Stomach (tissue), 9 donors: ENCODE measurements around the gene GSDME. TPM values are rescaled to one million over a fixed set of nuclear protein-coding genes. Genes with fewer than 3 reads are reported as not detected.
A peak's percentile ranks its signal among the peaks of the same experiment; 100 is the strongest.

Experiments
- DNase-seq, 2 donors: peaks; one replicate each; pipeline versions ENCODE4 v3.0.0 to v3.0.0-alpha.2; 2013 to 2019
- H3K27ac ChIP-seq, 5 donors: fragments of 200-600 bp in 4 of 5; sonication (generic) in 4 of 5; one replicate each; pipeline ENCODE4 v1.5.1; 2013 to 2019; ENCODE audit warnings: mild to moderate bottlenecking in 1 of 5, moderate library complexity in 1 of 5
- H3K27me3 ChIP-seq, 3 donors: fragments of 200-600 bp; sonication (generic); one replicate each; pipeline ENCODE4 v1.5.1; 2017 to 2019; ENCODE audit warnings: mixed run types in 1 of 3
- H3K36me3 ChIP-seq, 4 donors: fragments of 200-600 bp; sonication (generic); 1 replicate in 3 of 4; 2 replicates in 1 of 4; pipeline ENCODE4 v1.5.1; 2016 to 2019
- H3K4me1 ChIP-seq, 4 donors: fragments of 200-600 bp; sonication (generic); one replicate each; pipeline ENCODE4 v1.5.1; 2016 to 2019
- H3K4me3 ChIP-seq, 4 donors: fragments of 200-600 bp; sonication (generic) in 3 of 4; one replicate each; pipeline ENCODE4 v1.5.1; 2016 to 2019; ENCODE audit warnings: mild to moderate bottlenecking in 1 of 4
- H3K9me3 ChIP-seq, 4 donors: fragments of 200-600 bp; sonication (generic); one replicate each; pipeline ENCODE4 v1.5.1; 2016 to 2019
- CTCF ChIP-seq, 7 experiments: fragments of 450-650 bp in 4 of 7; fragments of 200-600 bp in 3 of 7; sonication (generic) in 3 of 7; IDR thresholded peaks; one replicate each; pipeline ENCODE4 v1.5.1; 2016 to 2019; ENCODE audit warnings: antibody characterized with exemption in 7 of 7, control low read depth in 2 of 7, mild to moderate bottlenecking in 1 of 7
- EP300 ChIP-seq: sonication (generic); formaldehyde crosslinking; IDR thresholded peaks from one replicate; pipeline ENCODE4 v1.6.1; 2017; ENCODE audit warnings: antibody characterized with exemption
- POLR2A ChIP-seq, 4 donors: fragments of 450-650 bp; IDR thresholded peaks; one replicate each; pipeline ENCODE4 v1.6.1; 2016; ENCODE audit warnings: antibody characterized with exemption in 4 of 4, control low read depth in 2 of 4, mild to moderate bottlenecking in 1 of 4, moderate library complexity in 1 of 4
- POLR2AphosphoS5 ChIP-seq, 3 donors: sonication (generic); formaldehyde crosslinking; IDR thresholded peaks; one replicate each; pipeline ENCODE4 v1.6.1; 2016; ENCODE audit warnings: antibody characterized with exemption in 3 of 3
- WGBS, 5 donors: extraction: QIAGEN DNeasy Blood & Tissue Kit in 3 of 5; methylation state at CpG; one replicate each; pipeline versions ENCODE4 v1.1.5 to v1.1.7; 2013 to 2018; 5-methylcytosine and 5-hydroxymethylcytosine counted together
- intact Hi-C: fragments of 100-400 bp; cut with DNase I; formaldehyde crosslinking; loops from one replicate; pipeline ENCODE4 v1.15.1; 2023; ENCODE audit warnings: low total_unique reads
- polyA plus RNA-seq, 3 donors: library from polyadenylated mRNA; stranded (reverse); fragments of 200-250 nt; gene quantifications; one replicate each; pipeline ENCODE4 v1.2.3, GENCODE V29; 2013
- total RNA-seq, 5 donors: library from RNA; depleted of rRNA; stranded (reverse); fragments of >200 nt; gene quantifications; one replicate each; pipeline versions ENCODE4 v1.1.0 to v1.2.3, GENCODE V29; 2014 to 2016
- donor health status: healthy with polysubstance abuse.
- donor health status: Bipolar disorder and iron deficiency.
- donor health status: healthy.

GSDME gene
- total and polyA plus RNA-seq, 8 donors, result 2.6 to 11.9 (median 4.5) TPM; not detected in 1

DNA sequence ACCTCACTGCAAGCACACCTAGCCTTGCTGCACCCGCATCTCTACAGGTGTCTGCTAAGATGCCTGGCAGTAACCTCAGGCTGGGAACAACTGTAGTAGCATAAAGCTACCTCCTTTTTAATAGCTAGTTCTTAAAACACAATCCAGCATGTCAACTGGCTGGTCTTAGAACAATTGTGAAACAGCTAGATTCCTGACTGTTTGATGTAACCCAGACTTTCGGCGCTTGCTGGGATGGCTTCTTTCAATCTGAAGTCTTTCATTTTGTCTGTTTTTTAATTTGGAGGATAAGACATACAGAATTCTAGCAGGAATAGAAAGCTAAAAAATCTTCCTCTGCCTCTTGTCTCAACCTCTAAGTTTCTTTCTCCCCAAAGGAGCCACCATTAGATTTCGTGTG lies 59.8 kb downstream of the GSDME start:
- H3K4me1 ChIP-seq, result peaks cover 0 to 23% (median 7%) of the 10 kb centered on the region in 4 donors
- intact Hi-C loops, result no loop called here
- H3K36me3 ChIP-seq, result no peaks in the 10 kb centered on the region
- H3K27ac ChIP-seq, result no peak overlapping the region
- H3K9me3 ChIP-seq, result no peaks in the 10 kb centered on the region
- WGBS, 5 donors, result 92 to 98% (median 97%) methylated on average over 4 of the region's 4 CpGs
- TF ChIP-seq POLR2A (IDR thresholded peaks at IDR 0.05) (no peak), EP300 (no peak), POLR2AphosphoS5 (IDR thresholded peaks at IDR 0.05) (peak in 1 of 3 donors; percentile 23), CTCF (IDR thresholded peaks at IDR 0.05) (no peak)
- no peaks in the 10 kb centered on the region for H3K27me3 ChIP-seq
- no peak for DNase-seq
- no peak overlapping the region for H3K4me3 ChIP-seq

- H3K36me3 ChIP-seq, result no peaks in the 10 kb centered on the region
- 63 to 81% (median 72%) methylated on average over 2 of the region's 2 CpGs for WGBS, 5 donors
- no peaks in the 10 kb centered on the region for H3K4me1 ChIP-seq
- no peak overlapping the region for H3K27ac ChIP-seq
- DNase-seq, result no peak
- H3K9me3 ChIP-seq, result no peaks in the 10 kb centered on the region
- intact Hi-C loops, result no loop called here
- H3K4me3 ChIP-seq, result no peak overlapping the region
- no peaks in the 10 kb centered on the region for H3K27me3 ChIP-seq
- no peak for TF ChIP-seq POLR2A (IDR thresholded peaks at IDR 0.05)
- TF ChIP-seq CTCF (IDR thresholded peaks at IDR 0.05), result no peak
- TF ChIP-seq EP300, result no peak
- no peak for TF ChIP-seq POLR2AphosphoS5 (IDR thresholded peaks at IDR 0.05)
Measured at GRCh38 chr7:24692592-24692991, 64.7 kb downstream of the GSDME start.

- DNase-seq, result no peak
- intact Hi-C loops, result no loop called here
- Histone ChIP-seq H3K4me3 (no peak overlapping the region), H3K9me3 (no peaks in the 10 kb centered on the region), H3K36me3 (peaks cover 0 to 4% (median 0%) of the 10 kb centered on the region in 4 donors), H3K4me1 (no peaks in the 10 kb centered on the region), H3K27ac (no peak overlapping the region), H3K27me3 (no peaks in the 10 kb centered on the region)
- no peak for TF ChIP-seq EP300
- TF ChIP-seq POLR2AphosphoS5 (IDR thresholded peaks at IDR 0.05), result no peak
- no peak for TF ChIP-seq CTCF (IDR thresholded peaks at IDR 0.05)
- TF ChIP-seq POLR2A (IDR thresholded peaks at IDR 0.05), result no peak
- WGBS, 5 donors, result 89 to 97% (median 94%) methylated on average over 4 of the region's 4 CpGs
Measured at GRCh38 chr7:24690251-24690650, 67.0 kb downstream of the GSDME start.

GRCh38 chr7:24685708-24686107 lies 71.6 kb downstream of the GSDME start:
- no peak for DNase-seq
- Histone ChIP-seq H3K36me3 (peaks cover 0 to 4% (median under 1%) of the 10 kb centered on the region in 4 donors), H3K27me3 (no peaks in the 10 kb centered on the region), H3K4me3 (no peak overlapping the region), H3K9me3 (no peaks in the 10 kb centered on the region), H3K4me1 (no peaks in the 10 kb centered on the region), H3K27ac (no peak overlapping the region)
- intact Hi-C loops, result no loop called here
- TF ChIP-seq POLR2AphosphoS5 (IDR thresholded peaks at IDR 0.05), result no peak
- no peak for TF ChIP-seq POLR2A (IDR thresholded peaks at IDR 0.05)
- TF ChIP-seq CTCF (IDR thresholded peaks at IDR 0.05), result no peak
- no peak for TF ChIP-seq EP300
- WGBS, 5 donors, result 92 to 100% (median 94%) methylated on average over 1 of the region's 1 CpG
